CD14-positive monocyte (primary cell): Measurements from ENCODE around the gene BTNL2. TPM values are rescaled to one million over a fixed set of nuclear protein-coding genes. Genes with fewer than 3 reads are reported as not detected.

Source experiments
- DNase-seq, 3 donors: peaks; one replicate each; pipeline ENCODE4 v3.0.0-alpha.2; 2011 to 2022
- H2AFZ ChIP-seq: 2 replicates; pipeline ENCODE4 v1.6.0; 2012; ENCODE audit warnings: mild to moderate bottlenecking, low read depth, low read length, inconsistent platforms; ENCODE audit not compliant: insufficient read depth, poor library complexity, severe bottlenecking
- H3K27ac ChIP-seq, 2 donors: 1 replicate in 1 of 2; 2 replicates in 1 of 2; pipeline ENCODE4 v1.5.1; 2012 to 2013; ENCODE audit warnings: low read length in 2 of 2, control low read depth in 1 of 2, inconsistent platforms in 1 of 2, low read depth in 1 of 2, mild to moderate bottlenecking in 1 of 2
- H3K27me3 ChIP-seq, 2 donors: one replicate each; pipeline versions ENCODE4 v1.6.0 to v1.6.1; 2011 to 2013; ENCODE audit warnings: low read length in 2 of 2; ENCODE audit not compliant: control insufficient read depth in 2 of 2, insufficient read depth in 2 of 2
- H3K36me3 ChIP-seq, 2 donors: replicated peaks in 1 of 2; 1 replicate in 1 of 2; 2 replicates in 1 of 2; pipeline versions ENCODE4 v1.5.1 to v1.6.1; 2012 to 2013; ENCODE audit warnings: low read length in 2 of 2, control low read depth in 1 of 2, inconsistent platforms in 1 of 2, mild to moderate bottlenecking in 1 of 2; ENCODE audit not compliant: insufficient read depth in 2 of 2, control insufficient read depth in 1 of 2
- H3K4me1 ChIP-seq, 2 donors: 1 replicate in 1 of 2; 2 replicates in 1 of 2; pipeline versions ENCODE4 v1.5.1 to v1.6.1; 2012 to 2013; ENCODE audit warnings: low read length in 2 of 2, control low read depth in 1 of 2, inconsistent platforms in 1 of 2, mild to moderate bottlenecking in 1 of 2, moderate library complexity in 1 of 2; ENCODE audit not compliant: insufficient read depth in 2 of 2, control insufficient read depth in 1 of 2
- H3K4me2 ChIP-seq: replicated peaks from 2 replicates; pipeline ENCODE3; 2012; ENCODE audit warnings: low read length, moderate library complexity, mild to moderate bottlenecking; ENCODE audit not compliant: poor library complexity, severe bottlenecking; ENCODE audit errors: extremely low read depth
- H3K4me3 ChIP-seq, 3 experiments: fragments of 200-600 bp in 1 of 3; sonication (generic) in 1 of 3; replicated peaks in 1 of 3; 1 replicate in 2 of 3; 2 replicates in 1 of 3; pipeline ENCODE4 v1.5.1; 2011 to 2013; ENCODE audit warnings: low read length in 3 of 3, mild to moderate bottlenecking in 3 of 3, control low read depth in 2 of 3, low read depth in 2 of 3, inconsistent platforms in 1 of 3, moderate library complexity in 1 of 3
- H3K79me2 ChIP-seq: 2 replicates; pipeline ENCODE4 v1.6.0; 2012; ENCODE audit warnings: mild to moderate bottlenecking, control low read depth, inconsistent platforms, low read length, moderate library complexity; ENCODE audit not compliant: insufficient read depth
- H3K9ac ChIP-seq: 2 replicates; pipeline ENCODE4 v1.6.0; 2017; ENCODE audit warnings: low read length, mild to moderate bottlenecking; ENCODE audit not compliant: insufficient read depth, poor library complexity, severe bottlenecking
- H3K9me3 ChIP-seq, 2 donors: replicated peaks in 1 of 2; 1 replicate in 1 of 2; 2 replicates in 1 of 2; pipeline versions ENCODE4 v1.5.1 to v1.6.1; 2012 to 2013; ENCODE audit warnings: low read length in 2 of 2, control low read depth in 1 of 2; ENCODE audit not compliant: control insufficient read depth in 1 of 2, insufficient read depth in 1 of 2
- H4K20me1 ChIP-seq: 2 replicates; pipeline ENCODE4 v1.6.0; 2012; ENCODE audit warnings: mild to moderate bottlenecking, low read length, control low read depth, moderate library complexity; ENCODE audit not compliant: insufficient read depth
- H3K27ac Mint-ChIP-seq, 7 donors: one replicate each; pipeline ENCODE4 v1.8.0; 2020; ENCODE audit warnings: mild to moderate bottlenecking in 7 of 7, mixed read lengths in 7 of 7, moderate library complexity in 6 of 7, inconsistent platforms in 2 of 7
- H3K27me3 Mint-ChIP-seq, 3 donors: one replicate each; pipeline ENCODE4 v1.8.0; 2021 to 2022; ENCODE audit warnings: low read depth in 3 of 3, mild to moderate bottlenecking in 3 of 3, mixed read lengths in 3 of 3, moderate library complexity in 3 of 3, inconsistent platforms in 1 of 3
- H3K36me3 Mint-ChIP-seq, 2 donors: one replicate each; pipeline ENCODE4 v1.8.0; 2020; ENCODE audit warnings: mixed read lengths in 2 of 2, inconsistent platforms in 1 of 2, mild to moderate bottlenecking in 1 of 2
- H3K4me1 Mint-ChIP-seq: one replicate; pipeline ENCODE4 v1.8.0; 2020; ENCODE audit warnings: mild to moderate bottlenecking, mixed read lengths
- H3K4me3 Mint-ChIP-seq, 2 donors: one replicate each; pipeline ENCODE4 v1.8.0; 2020; ENCODE audit warnings: mild to moderate bottlenecking in 2 of 2, mixed read lengths in 2 of 2, moderate library complexity in 1 of 2
- H3K9me3 Mint-ChIP-seq, 7 donors: one replicate each; pipeline ENCODE4 v1.8.0; 2020 to 2022; ENCODE audit warnings: mixed read lengths in 7 of 7, mild to moderate bottlenecking in 6 of 7, moderate library complexity in 6 of 7, inconsistent platforms in 2 of 7
- WGBS: methylation state at CpG from one replicate; pipeline ENCODE4 v1.1.5; 2013; ENCODE audit warnings: missing lambda C conversion rate; ENCODE audit not compliant: insufficient coverage; 5-methylcytosine and 5-hydroxymethylcytosine counted together
- intact Hi-C, 2 donors: fragments of 100-400 bp; cut with micrococcal nuclease; formaldehyde crosslinking; loops; one replicate each; pipeline versions ENCODE4 v1.15.0 to v1.15.1; 2023
- polyA plus RNA-seq, 3 donors: library from polyadenylated mRNA; depleted of rRNA in 1 of 3; unstranded in 2 of 3; stranded (reverse) in 1 of 3; fragments of 300-500 nt in 2 of 3; fragments of >200 nt in 1 of 3; fragmentation: Illumina TruSeq in 2 of 3; gene quantifications; 1 replicate in 2 of 3; 2 replicates in 1 of 3; pipeline ENCODE4 v1.2.3, GENCODE V29; 2012 to 2021
- small RNA-seq: library from RNA; depleted of rRNA; stranded (forward); fragments of <200 nt; gene quantifications from one replicate; pipeline ENCODE3, GENCODE V24; 2012; ENCODE audit warnings: low read depth; ENCODE audit not compliant: insufficient read length
- TF ChIP-seq, protein P1 (sequence below): fragments of 200-600 bp; IDR thresholded peaks from one replicate; pipeline ENCODE4 v1.8.0; 2022; ENCODE audit warnings: antibody characterized with exemption, mild to moderate bottlenecking

The BTNL2 gene
- polyA plus RNA-seq, 3 donors, result not detected

DNA sequence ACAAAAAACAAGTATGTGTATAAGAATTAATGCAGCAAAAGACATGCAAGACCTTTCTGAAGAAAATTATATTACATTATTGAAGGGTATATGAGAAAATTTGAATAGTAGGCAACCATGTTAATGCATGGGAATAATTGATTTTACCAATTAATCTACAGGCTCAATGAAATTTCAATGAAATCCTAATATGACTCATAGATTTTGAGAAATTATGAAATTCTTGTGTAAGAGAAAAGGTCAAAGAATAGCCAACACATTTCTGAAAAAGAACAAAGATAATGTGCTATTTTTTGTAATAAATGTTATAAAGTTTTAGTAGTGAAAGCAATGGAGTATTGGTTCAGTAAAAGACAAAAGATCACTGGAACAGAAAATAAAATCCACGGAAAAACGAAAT, 53.6 kb downstream of the BTNL2 start:
- DNase-seq, result no peak
- no peaks in the 10 kb centered on the region for H3K4me1 ChIP-seq
- H3K4me3 ChIP-seq, result no peak overlapping the region
- WGBS, result 100% methylated on average over 1 of the region's 2 CpGs
- no peak overlapping the region for H3K9ac ChIP-seq
- no peaks in the 10 kb centered on the region for H3K27me3 ChIP-seq
- TF ChIP-seq, protein P1, sequence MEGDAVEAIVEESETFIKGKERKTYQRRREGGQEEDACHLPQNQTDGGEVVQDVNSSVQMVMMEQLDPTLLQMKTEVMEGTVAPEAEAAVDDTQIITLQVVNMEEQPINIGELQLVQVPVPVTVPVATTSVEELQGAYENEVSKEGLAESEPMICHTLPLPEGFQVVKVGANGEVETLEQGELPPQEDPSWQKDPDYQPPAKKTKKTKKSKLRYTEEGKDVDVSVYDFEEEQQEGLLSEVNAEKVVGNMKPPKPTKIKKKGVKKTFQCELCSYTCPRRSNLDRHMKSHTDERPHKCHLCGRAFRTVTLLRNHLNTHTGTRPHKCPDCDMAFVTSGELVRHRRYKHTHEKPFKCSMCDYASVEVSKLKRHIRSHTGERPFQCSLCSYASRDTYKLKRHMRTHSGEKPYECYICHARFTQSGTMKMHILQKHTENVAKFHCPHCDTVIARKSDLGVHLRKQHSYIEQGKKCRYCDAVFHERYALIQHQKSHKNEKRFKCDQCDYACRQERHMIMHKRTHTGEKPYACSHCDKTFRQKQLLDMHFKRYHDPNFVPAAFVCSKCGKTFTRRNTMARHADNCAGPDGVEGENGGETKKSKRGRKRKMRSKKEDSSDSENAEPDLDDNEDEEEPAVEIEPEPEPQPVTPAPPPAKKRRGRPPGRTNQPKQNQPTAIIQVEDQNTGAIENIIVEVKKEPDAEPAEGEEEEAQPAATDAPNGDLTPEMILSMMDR, result no peak
- Mint-ChIP-seq H3K27ac (no peak overlapping the region), H3K9me3 (peaks cover 0 to 1% (median 0%) of the 10 kb centered on the region in 7 donors), H3K4me1 (no peaks in the 10 kb centered on the region), H3K4me3 (no peak overlapping the region), H3K27me3 (peaks cover 0 to 8% (median 7%) of the 10 kb centered on the region in 3 donors), H3K36me3 (no peaks in the 10 kb centered on the region)
- no peaks in the 10 kb centered on the region for H3K9me3 ChIP-seq
- no peak overlapping the region for H3K27ac ChIP-seq
- no peaks in the 10 kb centered on the region for H4K20me1 ChIP-seq
- no peaks in the 10 kb centered on the region for H3K79me2 ChIP-seq
- intact Hi-C loops, result no loop called here
- no peak overlapping the region for H2AFZ ChIP-seq
- no peak overlapping the region for H3K4me2 ChIP-seq
- H3K36me3 ChIP-seq, result no peaks in the 10 kb centered on the region

Small RNA genes lying within 50 kb of the gene (small RNA-seq; reads per million reads assigned to genes)
- not detected for gene RNU6-603P

Other genes starting within 250 kb of the BTNL2 start
- 1 to 10 TPM in 1 of 3 donors, under 1 TPM in 1, not detected in 1; 0.22 to 1.8 TPM for gene EGFL8, start 242.6 kb downstream of the BTNL2 start, polyA plus RNA-seq
- 10 to 100 TPM in 2 of 3 donors, 1 to 10 TPM in 1; 9.9 to 34.4 (median 11.3) TPM for gene AGPAT1, start 231.1 kb downstream of the BTNL2 start, polyA plus RNA-seq
- gene RNF5, start 228.8 kb downstream of the BTNL2 start, polyA plus RNA-seq, result 100 to 1,000 TPM in 1 of 3 donors, 10 to 100 TPM in 2; 62.2 to 108 (median 83.5) TPM
- 10 to 100 TPM in 1 of 3 donors, under 1 TPM in 1, not detected in 1; 0.60 to 55.0 TPM for gene AGER, start 222.9 kb downstream of the BTNL2 start, polyA plus RNA-seq
- 100 to 1,000 TPM in 1 of 3 donors, 1 to 10 TPM in 2; 1.9 to 201 (median 4.0) TPM for gene PBX2, start 217.0 kb downstream of the BTNL2 start, polyA plus RNA-seq
- gene GPSM3, start 214.5 kb downstream of the BTNL2 start, polyA plus RNA-seq, result 100 to 1,000 TPM in 2 of 3 donors, 10 to 100 TPM in 1; 86.1 to 340 (median 101) TPM
- 1 to 10 TPM; 5.2 to 8.1 (median 6.1) TPM for gene NOTCH4, start 183.1 kb downstream of the BTNL2 start, polyA plus RNA-seq
- not detected for gene TSBP1, start 35.3 kb downstream of the BTNL2 start, polyA plus RNA-seq
- 1,000 to 10,000 TPM; 4,194 to 5,181 (median 4,943) TPM for gene HLA-DRA, start 32.7 kb upstream of the BTNL2 start, polyA plus RNA-seq
- gene HLA-DRB5, start 123.1 kb upstream of the BTNL2 start, polyA plus RNA-seq, result 1,000 to 10,000 TPM in 1 of 3 donors, 100 to 1,000 TPM in 2; 168 to 1,407 (median 394) TPM
- gene HLA-DRB1, start 182.7 kb upstream of the BTNL2 start, polyA plus RNA-seq, result 1,000 to 10,000 TPM in 2 of 3 donors, 100 to 1,000 TPM in 1; 928 to 2,792 (median 2,645) TPM
- 100 to 1,000 TPM in 2 of 3 donors, 10 to 100 TPM in 1; 98.1 to 191 (median 117) TPM for gene HLA-DQA1, start 230.2 kb upstream of the BTNL2 start, polyA plus RNA-seq